MG63 (cell line): ENCODE data around the gene KCP. TPM values are rescaled to one million over a fixed set of nuclear protein-coding genes. Genes with fewer than 3 reads are reported as not detected.

Source experiments
- DNase-seq: peaks from one replicate; pipeline ENCODE4 v3.0.0-alpha.2; 2020
- H3K27me3 ChIP-seq: fragments of 250-450 bp; sonication (Bioruptor Pico); 2 replicates; pipeline ENCODE4 v1.5.1; 2020; ENCODE audit warnings: mild to moderate bottlenecking, moderate library complexity
- H3K36me3 ChIP-seq: fragments of 250-450 bp; sonication (Bioruptor Pico); 2 replicates; pipeline ENCODE4 v1.5.1; 2020; ENCODE audit warnings: mild to moderate bottlenecking, moderate library complexity
- H3K4me3 ChIP-seq: fragments of 250-450 bp; sonication (Bioruptor Pico); 2 replicates; pipeline ENCODE4 v1.5.1; 2020; ENCODE audit warnings: mild to moderate bottlenecking, moderate library complexity
- H3K9me3 ChIP-seq: fragments of 250-450 bp; sonication (Bioruptor Pico); 2 replicates; pipeline ENCODE4 v1.5.1; 2020; ENCODE audit warnings: mild to moderate bottlenecking, moderate library complexity
- total RNA-seq: library from RNA; depleted of rRNA; stranded (reverse); fragments of >200 nt; shearing (Covaris generic); gene quantifications from 2 replicates; pipeline ENCODE4 v1.2.3, GENCODE V29; 2014; ENCODE audit warnings: low replicate concordance

Gene KCP
- total RNA-seq, 1 experiment from 2014 or later, result not detected

- Histone ChIP-seq H3K36me3 (no peaks in the 10 kb centered on the region), H3K4me3 (no peak overlapping the region), H3K9me3 (no peaks in the 10 kb centered on the region), H3K27me3 (no peaks in the 10 kb centered on the region)
- DNase-seq, result no peak
These were observed 20.8 kb upstream of the KCP start for GRCh38 chr7:128931190-128931798.

GRCh38 chr7:128928882-128929788 lies 18.6 kb upstream of the KCP start:
- H3K4me3 ChIP-seq, result no peak overlapping the region
- no peak for DNase-seq
- H3K36me3 ChIP-seq, result no peaks in the 10 kb centered on the region
- H3K27me3 ChIP-seq, result no peaks in the 10 kb centered on the region
- H3K9me3 ChIP-seq, result no peaks in the 10 kb centered on the region

- no peak for DNase-seq
- H3K9me3 ChIP-seq, result no peaks in the 10 kb centered on the region
- H3K27me3 ChIP-seq, result no peaks in the 10 kb centered on the region
- H3K36me3 ChIP-seq, result no peaks in the 10 kb centered on the region
- no peak overlapping the region for H3K4me3 ChIP-seq
These were observed 17.8 kb upstream of the KCP start for GRCh38 chr7:128928159-128928813.

GRCh38 chr7:128924707-128925588 lies 14.4 kb upstream of the KCP start:
- no peak for DNase-seq
- H3K9me3 ChIP-seq, result no peaks in the 10 kb centered on the region
- no peaks in the 10 kb centered on the region for H3K27me3 ChIP-seq
- H3K36me3 ChIP-seq, result no peaks in the 10 kb centered on the region
- H3K4me3 ChIP-seq, result no peak overlapping the region

- no peaks in the 10 kb centered on the region for H3K27me3 ChIP-seq
- H3K36me3 ChIP-seq, result no peaks in the 10 kb centered on the region
- DNase-seq, result peak; percentile 12
- no peaks in the 10 kb centered on the region for H3K9me3 ChIP-seq
- no peak overlapping the region for H3K4me3 ChIP-seq
These were observed 12.9 kb upstream of the KCP start for GRCh38 chr7:128923411-128923800.

GRCh38 chr7:128922496-128923410 lies 12.2 kb upstream of the KCP start:
- Histone ChIP-seq H3K9me3 (no peaks in the 10 kb centered on the region), H3K4me3 (no peak overlapping the region), H3K27me3 (no peaks in the 10 kb centered on the region), H3K36me3 (no peaks in the 10 kb centered on the region)
- no peak for DNase-seq

- Histone ChIP-seq H3K36me3 (no peaks in the 10 kb centered on the region), H3K9me3 (no peaks in the 10 kb centered on the region), H3K27me3 (no peaks in the 10 kb centered on the region), H3K4me3 (no peak overlapping the region)
- no peak for DNase-seq
These were observed 11.4 kb upstream of the KCP start for GRCh38 chr7:128921866-128922440.

GRCh38 chr7:128920913-128921582 lies 10.5 kb upstream of the KCP start:
- no peaks in the 10 kb centered on the region for H3K36me3 ChIP-seq
- no peak for DNase-seq
- H3K27me3 ChIP-seq, result no peaks in the 10 kb centered on the region
- H3K9me3 ChIP-seq, result no peaks in the 10 kb centered on the region
- no peak overlapping the region for H3K4me3 ChIP-seq

GRCh38 chr7:128919881-128920799 lies 9.6 kb upstream of the KCP start:
- no peaks in the 10 kb centered on the region for H3K36me3 ChIP-seq
- H3K9me3 ChIP-seq, result no peaks in the 10 kb centered on the region
- H3K4me3 ChIP-seq, result no peak overlapping the region
- no peaks in the 10 kb centered on the region for H3K27me3 ChIP-seq
- no peak for DNase-seq

- no peaks in the 10 kb centered on the region for H3K27me3 ChIP-seq
- H3K9me3 ChIP-seq, result no peaks in the 10 kb centered on the region
- H3K36me3 ChIP-seq, result no peaks in the 10 kb centered on the region
- H3K4me3 ChIP-seq, result no peak overlapping the region
- DNase-seq, result no peak
These were observed 8.7 kb upstream of the KCP start for GRCh38 chr7:128919241-128919640.

GRCh38 chr7:128918016-128918665 lies 7.6 kb upstream of the KCP start:
- DNase-seq, result no peak
- no peaks in the 10 kb centered on the region for H3K9me3 ChIP-seq
- H3K36me3 ChIP-seq, result no peaks in the 10 kb centered on the region
- H3K27me3 ChIP-seq, result no peaks in the 10 kb centered on the region
- no peak overlapping the region for H3K4me3 ChIP-seq

GRCh38 chr7:128917122-128917521 lies 6.6 kb upstream of the KCP start:
- H3K27me3 ChIP-seq, result no peaks in the 10 kb centered on the region
- no peak for DNase-seq
- H3K9me3 ChIP-seq, result no peaks in the 10 kb centered on the region
- no peak overlapping the region for H3K4me3 ChIP-seq
- H3K36me3 ChIP-seq, result no peaks in the 10 kb centered on the region

GRCh38 chr7:128916643-128916915 lies 6.1 kb upstream of the KCP start:
- H3K27me3 ChIP-seq, result no peaks in the 10 kb centered on the region
- H3K36me3 ChIP-seq, result no peaks in the 10 kb centered on the region
- no peaks in the 10 kb centered on the region for H3K9me3 ChIP-seq
- no peak for DNase-seq
- H3K4me3 ChIP-seq, result no peak overlapping the region
